Measurements from ENCODE around the gene ZNF217. TPM values are rescaled to one million over a fixed set of nuclear protein-coding genes. Genes with fewer than 3 reads are reported as not detected.
"Not testable (repeated sequence)": the region's sequence is repeated elsewhere in the genome, so short reads cannot be mapped to it uniquely, and the experiment has no call there.

The ZNF217 gene
- total RNA-seq, result 10 to 100 TPM; 39.9 to 48.0 TPM

DNA sequence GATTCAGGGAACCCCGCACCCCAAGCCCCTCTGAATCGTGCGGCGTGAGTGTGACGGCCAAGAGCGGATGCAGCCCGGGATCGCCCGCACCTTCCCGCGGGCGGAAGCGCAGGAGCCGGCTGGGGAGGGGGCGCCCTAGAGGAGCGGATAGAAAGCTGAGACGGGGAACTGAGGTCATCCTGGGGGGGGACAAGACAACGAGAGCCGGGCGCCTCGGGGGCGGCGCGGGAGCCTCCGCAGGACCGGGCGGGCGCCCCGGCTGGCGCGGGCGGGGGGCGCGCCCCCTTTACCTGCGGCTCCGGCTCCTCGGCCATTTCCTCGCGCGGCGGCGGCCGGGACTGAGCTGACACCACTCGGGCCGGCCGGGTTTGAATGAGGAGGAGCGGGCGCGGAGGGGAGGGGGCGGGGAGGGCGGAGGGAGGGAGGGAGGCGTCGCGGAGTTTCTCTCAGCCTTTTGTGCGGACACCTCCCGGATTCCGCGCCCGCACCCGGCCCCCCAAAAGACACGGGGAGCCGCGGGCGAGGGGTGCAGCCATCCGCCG, at the start of gene ZNF217:
ZNF217 (minus strand) TSS at position 374 of the 542 bp plus-strand sequence. CDS start 11,013 bp downstream, outside the sequence.
- ATAC-seq, result peak; percentile 42 to 66
- Mint-ChIP-seq H3K4me1 (ENCODE audit: low read depth in 2 of 2) (peaks cover 36 to 62% of the 10 kb centered on the region in 2 donors), H3K27ac (peak within 1 kb of the TSS; percentile 92 to 99), H3K4me3 (peak within 1 kb of the TSS; percentile 96)
- H3K27me3 Mint-ChIP-seq, H3K9me3 Mint-ChIP-seq, H3K36me3 Mint-ChIP-seq: not testable (repeated sequence)
- peak; percentile 80 for DNase-seq (ENCODE audit: low spot score)

DNA sequence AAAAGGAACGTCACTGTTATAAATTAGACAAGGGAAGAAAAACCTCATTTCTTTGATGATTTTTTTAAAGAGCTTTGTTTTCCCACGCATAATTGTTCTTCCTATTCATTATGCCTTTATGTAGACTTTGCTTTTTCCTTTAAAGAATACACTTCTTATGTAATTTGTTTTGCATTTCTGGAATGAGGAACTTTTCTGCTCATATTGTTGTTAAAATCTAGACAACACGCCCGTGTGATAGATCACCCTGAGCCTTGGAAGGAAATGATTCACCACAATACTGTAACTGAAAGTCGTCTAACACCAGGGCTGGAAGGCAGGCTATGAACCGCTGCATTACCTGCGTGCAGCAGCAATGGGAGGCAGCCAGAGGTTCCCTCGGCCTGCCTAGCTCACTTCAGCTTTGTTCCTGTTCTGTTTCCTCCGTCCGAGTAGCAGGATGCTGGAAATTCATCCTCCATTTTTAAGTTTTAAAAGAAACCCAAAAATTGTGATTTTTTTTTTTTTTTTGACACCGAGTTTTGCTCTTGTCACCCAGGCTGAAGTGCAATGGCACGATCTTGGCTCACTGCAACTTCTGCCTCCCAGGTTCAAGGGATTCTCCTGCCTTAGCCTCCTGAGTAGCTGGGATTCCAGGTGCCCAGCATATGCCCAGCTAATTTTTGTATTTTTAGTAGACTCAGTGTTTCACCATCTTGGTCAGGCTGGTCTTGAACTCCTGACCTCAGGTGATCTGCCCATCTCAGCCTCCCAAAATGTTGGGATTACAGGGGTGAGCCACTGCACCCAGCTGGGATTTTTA, 49.6 kb upstream of the ZNF217 start:
- no peaks in the 10 kb centered on the region for H3K9me3 Mint-ChIP-seq
- peaks cover 24 to 27% of the 10 kb centered on the region in 2 donors for H3K4me1 Mint-ChIP-seq (ENCODE audit: low read depth in 2 of 2)
- H3K27ac Mint-ChIP-seq, result peak overlapping the region; percentile 90 to 91
- H3K27me3 Mint-ChIP-seq, result no peaks in the 10 kb centered on the region
- DNase-seq (ENCODE audit: low spot score), result peak; percentile 74
- H3K36me3 Mint-ChIP-seq, result no peaks in the 10 kb centered on the region
- peak overlapping the region; percentile 93 for H3K4me3 Mint-ChIP-seq
- peak; percentile 94 to 97 for ATAC-seq

DNA sequence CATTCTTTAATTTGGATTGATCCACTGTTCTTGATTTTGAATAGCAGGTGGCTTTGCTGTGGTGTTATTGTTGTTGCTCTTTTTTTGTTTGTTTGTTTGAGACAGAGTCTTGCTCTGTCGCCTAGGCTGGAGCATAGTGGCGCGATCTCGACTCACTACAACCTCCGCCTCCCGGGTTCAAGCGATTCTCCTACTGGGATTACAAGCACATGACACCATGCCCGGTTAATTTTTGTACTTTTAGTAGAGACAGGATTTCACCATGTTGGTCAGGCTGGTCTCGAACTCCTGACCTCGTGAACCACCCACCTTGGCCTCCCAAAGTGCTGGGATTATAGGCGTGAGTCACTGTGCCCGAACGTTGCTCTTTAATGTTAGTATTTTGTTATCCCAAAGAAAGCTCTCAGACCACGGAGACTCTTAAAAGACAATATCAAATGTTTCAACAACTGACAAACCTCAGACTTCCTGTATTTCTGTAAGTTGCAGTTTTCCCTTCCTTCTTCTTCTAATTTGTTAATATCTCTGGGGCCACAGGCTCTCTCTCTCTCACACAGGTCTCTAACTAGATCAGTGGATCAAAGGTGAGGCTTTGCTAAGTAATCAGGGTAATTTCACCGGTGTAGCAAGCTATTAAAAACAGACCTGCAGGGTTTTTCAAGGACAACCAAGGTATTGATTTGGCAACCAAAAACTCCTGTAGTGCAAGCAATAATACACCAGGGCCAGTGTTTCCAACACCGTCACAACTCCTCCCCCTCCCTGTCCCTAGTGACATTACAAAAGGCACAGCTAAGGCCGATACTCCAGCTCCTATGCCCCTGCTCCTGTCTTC, 48.8 kb upstream of the ZNF217 start:
- H3K27me3 Mint-ChIP-seq, result no peaks in the 10 kb centered on the region
- H3K36me3 Mint-ChIP-seq, result no peaks in the 10 kb centered on the region
- H3K4me1 Mint-ChIP-seq (ENCODE audit: low read depth in 2 of 2), result peaks cover 24 to 27% of the 10 kb centered on the region in 2 donors
- H3K9me3 Mint-ChIP-seq, result no peaks in the 10 kb centered on the region
- peak overlapping the region; percentile 90 to 91 for H3K27ac Mint-ChIP-seq
- DNase-seq (ENCODE audit: low spot score) (no peak), ATAC-seq (peak; percentile 79 to 91)
- H3K4me3 Mint-ChIP-seq, result peak overlapping the region; percentile 93

GRCh38 chr20:53639647-53640440, 46.2 kb upstream of the ZNF217 start:
- Mint-ChIP-seq H3K4me3 (no peak overlapping the region), H3K36me3 (no peaks in the 10 kb centered on the region), H3K27ac (peak overlapping the region in 1 of 2 donors; percentile 26), H3K9me3 (no peaks in the 10 kb centered on the region), H3K27me3 (peaks cover 0 to 2% of the 10 kb centered on the region in 2 donors), H3K4me1 (ENCODE audit: low read depth in 2 of 2) (peaks cover 33 to 34% of the 10 kb centered on the region in 2 donors)
- ATAC-seq, result no peak
- DNase-seq (ENCODE audit: low spot score), result no peak

GRCh38 chr20:53639128-53639527, 45.5 kb upstream of the ZNF217 start:
- no peak overlapping the region for H3K4me3 Mint-ChIP-seq
- H3K36me3 Mint-ChIP-seq, result no peaks in the 10 kb centered on the region
- DNase-seq (ENCODE audit: low spot score) (no peak), ATAC-seq (no peak)
- H3K27me3 Mint-ChIP-seq, result peaks cover 0 to 2% of the 10 kb centered on the region in 2 donors
- H3K27ac Mint-ChIP-seq, result no peak overlapping the region
- H3K4me1 Mint-ChIP-seq (ENCODE audit: low read depth in 2 of 2), result peaks cover 30 to 34% of the 10 kb centered on the region in 2 donors
- H3K9me3 Mint-ChIP-seq, result no peaks in the 10 kb centered on the region

DNA sequence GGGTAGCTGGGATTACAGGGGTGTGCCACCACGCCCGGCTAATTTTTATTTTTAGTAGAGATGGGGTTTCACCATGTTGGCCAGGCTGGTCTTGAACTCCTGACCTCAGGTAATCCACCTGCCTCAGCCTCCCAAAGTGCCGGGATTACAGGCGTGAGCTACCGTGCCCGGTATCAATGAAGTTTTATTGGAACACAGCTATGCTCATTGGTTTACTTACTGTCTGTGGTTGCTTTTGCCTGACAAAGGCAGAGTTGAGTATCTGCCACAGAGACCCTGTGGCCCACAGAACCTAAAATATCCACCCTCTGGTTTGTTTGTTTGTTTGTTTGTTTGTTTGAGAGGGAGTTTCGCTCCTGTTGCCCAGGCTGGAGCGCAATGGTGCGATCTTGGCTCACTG, 43.7 kb upstream of the ZNF217 start:
- peak overlapping the region in 1 of 2 donors; percentile 46 for H3K27ac Mint-ChIP-seq
- not testable (repeated sequence) for H3K27me3 Mint-ChIP-seq, ATAC-seq

GRCh38 chr20:53636540-53637097, 43.0 kb upstream of the ZNF217 start:
- Mint-ChIP-seq H3K4me3 (no peak overlapping the region), H3K36me3 (no peaks in the 10 kb centered on the region), H3K27ac (peak overlapping the region; percentile 46 to 58), H3K4me1 (ENCODE audit: low read depth in 2 of 2) (peaks cover 16 to 23% of the 10 kb centered on the region in 2 donors), H3K27me3 (peaks cover 0 to 2% of the 10 kb centered on the region in 2 donors), H3K9me3 (no peaks in the 10 kb centered on the region)
- no peak for ATAC-seq
- no peak for DNase-seq (ENCODE audit: low spot score)

More for the DNA sequence above, 43.7 kb upstream of the ZNF217 start:
- not testable (repeated sequence) for H3K36me3 Mint-ChIP-seq; DNase-seq (ENCODE audit: low spot score); H3K9me3 Mint-ChIP-seq; H3K4me3 Mint-ChIP-seq
- peaks cover 20% of the 10 kb centered on the region in 2 donors for H3K4me1 Mint-ChIP-seq (ENCODE audit: low read depth in 2 of 2)

GRCh38 chr20:53635221-53635620, 41.6 kb upstream of the ZNF217 start:
- Mint-ChIP-seq H3K27me3 (peaks cover 0 to 2% of the 10 kb centered on the region in 2 donors), H3K4me3 (no peak overlapping the region), H3K36me3 (no peaks in the 10 kb centered on the region), H3K4me1 (ENCODE audit: low read depth in 2 of 2) (peaks cover 12 to 18% of the 10 kb centered on the region in 2 donors), H3K27ac (peak overlapping the region in 1 of 2 donors; percentile 4), H3K9me3 (no peaks in the 10 kb centered on the region)
- ATAC-seq (no peak), DNase-seq (ENCODE audit: low spot score) (no peak)

DNA sequence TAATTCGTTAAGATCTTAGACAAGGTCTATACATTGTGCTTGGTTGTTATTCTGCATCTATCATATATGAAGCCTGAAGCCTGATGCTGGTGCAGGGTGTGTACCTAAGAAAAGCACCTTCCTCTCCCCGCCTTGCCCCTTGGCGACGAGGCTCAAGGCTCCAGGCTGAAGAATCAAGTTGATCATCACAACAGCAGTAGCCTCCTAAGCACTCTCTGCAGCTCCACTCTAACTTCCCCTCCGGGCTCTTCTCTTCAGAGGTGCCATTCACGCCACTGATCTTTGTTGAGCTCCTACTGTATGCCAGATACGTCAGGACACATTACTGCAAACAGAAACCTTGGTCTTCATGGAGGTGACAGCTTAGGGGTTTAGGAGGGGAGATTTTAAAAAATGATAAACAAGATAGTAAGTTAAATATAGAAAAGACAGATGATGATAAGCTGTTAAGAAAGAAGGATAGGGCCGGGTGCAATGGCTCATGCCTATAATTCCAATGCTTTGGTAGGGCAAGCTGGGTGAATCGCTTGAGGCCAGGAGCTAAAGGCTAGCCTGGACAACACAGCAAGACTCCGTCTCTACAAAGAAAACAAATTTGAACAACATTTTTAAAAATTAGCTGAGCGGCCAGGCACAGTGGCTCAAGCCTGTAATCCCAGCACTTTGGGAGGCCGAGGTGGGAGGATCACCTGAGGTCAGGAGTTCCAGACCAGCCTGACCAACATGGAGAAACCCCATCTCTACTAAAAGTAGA, 38.4 kb upstream of the ZNF217 start:
- ATAC-seq (no peak), DNase-seq (ENCODE audit: low spot score) (no peak)
- H3K4me3 Mint-ChIP-seq, result no peak overlapping the region
- H3K27ac Mint-ChIP-seq, result peak overlapping the region in 1 of 2 donors; percentile 11
- no peaks in the 10 kb centered on the region for H3K36me3 Mint-ChIP-seq
- H3K27me3 Mint-ChIP-seq, result peaks cover 0 to 2% of the 10 kb centered on the region in 2 donors
- no peaks in the 10 kb centered on the region for H3K9me3 Mint-ChIP-seq
- H3K4me1 Mint-ChIP-seq (ENCODE audit: low read depth in 2 of 2), result peaks cover 12 to 22% of the 10 kb centered on the region in 2 donors

GRCh38 chr20:53629436-53629835, 35.8 kb upstream of the ZNF217 start:
- H3K27me3 Mint-ChIP-seq, result no peaks in the 10 kb centered on the region
- H3K36me3 Mint-ChIP-seq, result no peaks in the 10 kb centered on the region
- DNase-seq (ENCODE audit: low spot score) (no peak), ATAC-seq (no peak)
- H3K9me3 Mint-ChIP-seq, result no peaks in the 10 kb centered on the region
- no peak overlapping the region for H3K4me3 Mint-ChIP-seq
- H3K27ac Mint-ChIP-seq, result no peak overlapping the region
- peaks cover 0 to 10% of the 10 kb centered on the region in 2 donors for H3K4me1 Mint-ChIP-seq (ENCODE audit: low read depth in 2 of 2)

GRCh38 chr20:53628758-53629157, 35.1 kb upstream of the ZNF217 start:
- peaks cover 3 to 14% of the 10 kb centered on the region in 2 donors for H3K4me1 Mint-ChIP-seq (ENCODE audit: low read depth in 2 of 2)
- not testable (repeated sequence) for ATAC-seq; H3K27me3 Mint-ChIP-seq; H3K36me3 Mint-ChIP-seq; H3K9me3 Mint-ChIP-seq; H3K27ac Mint-ChIP-seq; H3K4me3 Mint-ChIP-seq; DNase-seq (ENCODE audit: low spot score)

- no peak for ATAC-seq
- no peaks in the 10 kb centered on the region for H3K9me3 Mint-ChIP-seq
- peaks cover 10 to 19% of the 10 kb centered on the region in 2 donors for H3K4me1 Mint-ChIP-seq (ENCODE audit: low read depth in 2 of 2)
- DNase-seq (ENCODE audit: low spot score), result no peak
- no peaks in the 10 kb centered on the region for H3K27me3 Mint-ChIP-seq
- no peak overlapping the region for H3K4me3 Mint-ChIP-seq
- no peaks in the 10 kb centered on the region for H3K36me3 Mint-ChIP-seq
- peak overlapping the region in 1 of 2 donors; percentile 70 for H3K27ac Mint-ChIP-seq
These were observed 34.4 kb upstream of the ZNF217 start for GRCh38 chr20:53628076-53628475.

All from natural killer cell treated with Interleukin-12 subunit alpha and Interleukin-12 subunit beta and Interleukin-15 and Interleukin-18, amount 100 ng/mL, for 72 hours (primary cell).